NCI-H1417 (cell line): ENCODE results near the gene TM9SF4.

Experiments used
- DNase-seq, 3 experiments: peaks; one replicate each; lab custom pipeline; 2025; lab: John Stamatoyannopoulos, UW

TM9SF4 gene

GRCh38 chr20:32208499-32209154 lies 99.1 kb downstream of the TM9SF4 start:
- DNase-seq = no peak

- DNase-seq = no peak
These were observed 100.5 kb downstream of the TM9SF4 start for GRCh38 chr20:32209850-32210605.

DNA sequence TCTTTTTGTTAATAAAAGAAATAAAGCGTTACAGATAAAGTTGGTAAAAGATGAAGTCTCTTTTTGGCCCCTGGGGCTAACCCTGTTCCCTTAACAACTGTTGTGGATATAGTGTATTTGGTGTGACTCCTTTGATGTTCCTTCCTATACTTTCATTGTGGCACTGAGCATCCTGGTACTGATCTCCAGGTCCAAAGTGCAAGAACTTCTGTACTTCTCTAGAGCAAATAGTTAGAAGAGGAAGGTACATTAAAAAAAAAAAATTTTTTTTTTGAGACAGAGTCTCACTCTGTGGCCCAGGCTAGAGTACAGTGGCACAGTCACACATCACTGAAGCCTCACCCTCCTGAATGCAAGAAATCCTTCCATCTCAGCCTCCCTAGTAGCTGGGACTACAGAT lies 104.4 kb downstream of the TM9SF4 start:
- no peak for DNase-seq

DNA sequence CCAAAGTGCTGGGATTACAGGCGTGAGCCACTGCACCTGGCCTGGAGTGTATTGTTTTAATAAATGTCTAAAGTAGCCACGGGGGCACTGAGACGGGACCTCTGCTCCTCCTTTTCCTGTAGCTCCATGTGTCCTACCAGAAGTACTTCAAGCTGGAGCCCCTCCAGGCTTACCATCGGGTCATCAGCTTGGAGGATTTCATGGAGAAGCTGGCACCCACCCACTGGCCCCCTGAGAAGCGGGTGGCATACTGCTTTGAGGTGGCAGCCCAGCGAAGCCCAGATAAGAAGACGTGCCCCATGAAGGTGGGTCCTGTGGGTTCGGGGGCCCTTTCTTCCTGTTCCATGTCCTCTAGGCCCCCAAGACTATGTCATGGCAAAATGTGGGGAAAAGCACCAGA lies 105.6 kb downstream of the TM9SF4 start:
- no peak for DNase-seq

DNA sequence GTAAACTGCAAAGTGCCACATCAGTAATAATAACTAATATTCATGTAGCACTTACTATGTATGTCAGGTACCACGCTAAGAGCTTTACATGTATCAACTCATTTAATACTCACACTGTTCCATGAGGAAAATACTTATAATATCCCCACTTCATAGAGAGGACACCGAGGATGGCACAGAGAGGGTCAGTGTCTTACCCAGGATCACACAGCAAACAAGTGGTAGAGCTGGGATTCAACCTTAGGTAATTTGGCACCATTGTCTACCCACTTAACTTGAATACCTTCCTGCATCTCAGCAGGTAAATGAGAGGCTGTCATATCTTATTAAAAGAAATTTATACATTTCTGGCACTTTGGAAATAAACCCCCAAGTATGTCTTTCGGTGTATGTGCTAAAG lies 106.2 kb downstream of the TM9SF4 start:
- DNase-seq = no peak

DNA sequence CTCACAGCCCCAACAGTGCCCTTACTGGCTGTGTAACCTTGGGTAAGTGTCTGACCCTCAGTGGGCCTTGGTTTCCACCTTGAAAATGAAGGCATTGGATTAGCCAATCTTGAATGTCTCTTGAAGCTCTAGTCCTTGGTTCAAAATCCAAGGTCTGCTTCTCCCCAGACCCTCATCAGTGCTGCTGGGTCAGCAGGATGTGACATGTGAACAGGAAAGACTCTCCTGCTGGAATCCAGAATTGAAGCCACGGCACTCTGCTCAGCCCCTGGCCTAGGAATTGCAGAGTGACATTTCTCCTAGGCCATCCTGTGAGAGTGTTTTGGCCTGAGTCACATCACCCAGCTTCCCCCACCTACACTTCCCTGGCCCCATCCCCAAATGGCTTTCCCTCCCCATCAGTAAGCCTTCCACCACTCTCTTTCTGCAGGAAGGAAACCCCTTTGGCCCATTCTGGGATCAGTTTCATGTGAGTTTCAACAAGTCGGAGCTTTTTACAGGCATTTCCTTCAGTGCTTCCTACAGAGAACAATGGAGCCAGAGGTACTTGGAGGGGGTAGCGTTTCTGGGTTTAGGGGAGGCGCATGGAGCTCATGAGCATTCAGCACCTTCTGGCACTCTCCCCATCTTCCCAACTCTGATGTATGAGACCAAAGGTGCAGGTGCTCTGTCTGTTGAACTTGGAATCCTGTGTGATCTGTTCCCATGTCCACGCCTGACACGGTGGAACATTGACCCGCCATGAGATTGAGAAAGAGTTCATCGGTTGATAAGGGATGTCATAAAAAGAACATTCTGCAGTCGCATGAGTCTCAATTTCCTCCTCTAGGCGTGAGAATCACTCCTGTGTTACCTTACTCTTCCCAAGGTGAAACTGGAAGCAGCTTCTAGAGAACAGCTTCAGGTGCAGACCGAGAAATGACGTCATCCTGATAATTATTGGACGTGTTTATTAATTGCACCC lies 106.9 kb downstream of the TM9SF4 start:
- DNase-seq = no peak
